ENCODE data around the gene DARS2. TPM values are rescaled to one million over a fixed set of nuclear protein-coding genes. Genes with fewer than 3 reads are reported as not detected.

Gene DARS2
- total RNA-seq, 1 donor from 2014 or later, result 28.2 TPM

GRCh38 chr1:173894189-173894588 lies 69.7 kb downstream of the DARS2 start:
- Mint-ChIP-seq H3K4me1 (ENCODE audit: unreplicated experiment) (no peaks in the 10 kb centered on the region), H3K27me3 (no peaks in the 10 kb centered on the region), H3K4me3 (peak overlapping the region; percentile 34), H3K9me3 (no peaks in the 10 kb centered on the region), H3K27ac (peak overlapping the region; percentile 80), H3K36me3 (peaks cover 7% of the 10 kb centered on the region)
- DNase-seq (ENCODE audit: extremely low spot score, unreplicated experiment), result no peak
- no peak for TF ChIP-seq CTCF (conservative IDR thresholded peaks at IDR 0.05)

GRCh38 chr1:173900427-173900826 lies 76.0 kb downstream of the DARS2 start:
- H3K4me3 Mint-ChIP-seq, result no peak overlapping the region
- peaks cover 4% of the 10 kb centered on the region for H3K36me3 Mint-ChIP-seq
- no peaks in the 10 kb centered on the region for H3K27me3 Mint-ChIP-seq
- no peaks in the 10 kb centered on the region for H3K4me1 Mint-ChIP-seq (ENCODE audit: unreplicated experiment)
- H3K27ac Mint-ChIP-seq, result no peak overlapping the region
- H3K9me3 Mint-ChIP-seq, result no peaks in the 10 kb centered on the region
- no peak for TF ChIP-seq CTCF (conservative IDR thresholded peaks at IDR 0.05)
- DNase-seq (ENCODE audit: extremely low spot score, unreplicated experiment), result no peak

GRCh38 chr1:173900992-173901391 lies 76.5 kb downstream of the DARS2 start:
- Mint-ChIP-seq H3K36me3 (peaks cover 7% of the 10 kb centered on the region), H3K27me3 (no peaks in the 10 kb centered on the region), H3K4me1 (ENCODE audit: unreplicated experiment) (no peaks in the 10 kb centered on the region), H3K9me3 (peaks cover 3% of the 10 kb centered on the region), H3K27ac (no peak overlapping the region), H3K4me3 (no peak overlapping the region)
- DNase-seq (ENCODE audit: extremely low spot score, unreplicated experiment), result no peak
- no peak for TF ChIP-seq CTCF (conservative IDR thresholded peaks at IDR 0.05)

GRCh38 chr1:173903827-173904531 lies 79.5 kb downstream of the DARS2 start:
- no peak overlapping the region for H3K27ac Mint-ChIP-seq

More at GRCh38 chr1:173903827-173904531, 79.5 kb downstream of the DARS2 start:
- Mint-ChIP-seq H3K9me3 (peaks cover 8% of the 10 kb centered on the region), H3K4me1 (ENCODE audit: unreplicated experiment) (no peaks in the 10 kb centered on the region), H3K4me3 (no peak overlapping the region), H3K27me3 (no peaks in the 10 kb centered on the region), H3K36me3 (peaks cover 8% of the 10 kb centered on the region)
- TF ChIP-seq CTCF (conservative IDR thresholded peaks at IDR 0.05), result no peak
- no peak for DNase-seq (ENCODE audit: extremely low spot score, unreplicated experiment)

Other genes starting within 250 kb of the DARS2 start
- 0.60 TPM in 1 of 2 replicates, not detected in the other for gene SLC9C2, start 221.6 kb upstream of the DARS2 start, total RNA-seq (ENCODE audit: low replicate concordance)
- not detected in 2 replicates for gene TEX50, start 189.3 kb upstream of the DARS2 start, total RNA-seq (ENCODE audit: low replicate concordance)
- 0.50 and 3.1 TPM in 2 replicates for gene ANKRD45, start 154.8 kb upstream of the DARS2 start, total RNA-seq (ENCODE audit: low replicate concordance)
- 22.8 and 23.6 TPM in 2 replicates for gene KLHL20, start 109.7 kb upstream of the DARS2 start, total RNA-seq (ENCODE audit: low replicate concordance)
- 11.5 and 14.1 TPM in 2 replicates for gene CENPL, start 210 bp downstream of the DARS2 start, total RNA-seq (ENCODE audit: low replicate concordance)
- 501 and 574 TPM in 2 replicates for gene GAS5, start 43.3 kb downstream of the DARS2 start, total RNA-seq (ENCODE audit: low replicate concordance)
- gene ZBTB37, start 43.7 kb downstream of the DARS2 start, total RNA-seq (ENCODE audit: low replicate concordance), result 11.5 and 14.6 TPM in 2 replicates
- gene SERPINC1, start 92.7 kb downstream of the DARS2 start, total RNA-seq (ENCODE audit: low replicate concordance), result 0.50 TPM in 1 of 2 replicates, not detected in the other
- 35.7 and 39.4 TPM in 2 replicates for gene RC3H1, start 197.7 kb downstream of the DARS2 start, total RNA-seq (ENCODE audit: low replicate concordance)